Omental fat pad (tissue), 4 donors: Measurements from ENCODE around the gene TXNDC2. TPM values are rescaled to one million over a fixed set of nuclear protein-coding genes. Genes with fewer than 3 reads are reported as not detected.

ENCODE experiments used
- ATAC-seq: fragments of 150-250 bp; one replicate; pipeline ENCODE4 v1.9.1; 2016; ENCODE audit warnings: mild to moderate bottlenecking, moderate library complexity; ENCODE audit not compliant: low FRiP score
- DNase-seq: peaks from one replicate; pipeline ENCODE4 v3.0.0-alpha.2; 2019; ENCODE audit warnings: low spot score
- CTCF ChIP-seq, 3 donors: fragments of 450-650 bp; IDR thresholded peaks; one replicate each; pipeline ENCODE4 v1.5.1; 2016 to 2017; ENCODE audit warnings: antibody characterized with exemption in 3 of 3, mild to moderate bottlenecking in 3 of 3, moderate library complexity in 2 of 3
- total RNA-seq, 4 donors: library from RNA; depleted of rRNA; stranded (reverse); fragments of >200 nt; gene quantifications; one replicate each; pipeline ENCODE4 v1.1.0, GENCODE V29; 2016

The TXNDC2 gene
- total RNA-seq, 4 donors from 2014 or later = 0.24 to 0.44 TPM; not detected in 2

GRCh38 chr18:9918016-9918680 is 32.4 kb downstream of the TXNDC2 start:
- TF ChIP-seq CTCF (IDR thresholded peaks at IDR 0.05) = no peak
- ATAC-seq (no peak), DNase-seq (no peak)

GRCh38 chr18:9919564-9920232 is 33.9 kb downstream of the TXNDC2 start:
- DNase-seq = no peak
- TF ChIP-seq CTCF (IDR thresholded peaks at IDR 0.05) = no peak
- ATAC-seq = no peak

- TF ChIP-seq CTCF (IDR thresholded peaks at IDR 0.05) = no peak
- ATAC-seq (no peak), DNase-seq (no peak)
Measured at GRCh38 chr18:9922592-9923311, 37.0 kb downstream of the TXNDC2 start.

- no peak for DNase-seq
- TF ChIP-seq CTCF (IDR thresholded peaks at IDR 0.05) = no peak
- no peak for ATAC-seq
Measured at GRCh38 chr18:9924371-9924943, 38.7 kb downstream of the TXNDC2 start.

- DNase-seq (no peak), ATAC-seq (peak; percentile 70)
- TF ChIP-seq CTCF (IDR thresholded peaks at IDR 0.05) = no peak
Measured at GRCh38 chr18:9925369-9925768, 39.6 kb downstream of the TXNDC2 start.

GRCh38 chr18:9925795-9926194 is 40.0 kb downstream of the TXNDC2 start:
- TF ChIP-seq CTCF (IDR thresholded peaks at IDR 0.05) = no peak
- ATAC-seq = no peak
- no peak for DNase-seq
